ENCODE data around the gene ERI2.
"Not testable (repeated sequence)": the region's sequence is repeated elsewhere in the genome, so short reads cannot be mapped to it uniquely, and the experiment has no call there.

The ERI2 gene

DNA sequence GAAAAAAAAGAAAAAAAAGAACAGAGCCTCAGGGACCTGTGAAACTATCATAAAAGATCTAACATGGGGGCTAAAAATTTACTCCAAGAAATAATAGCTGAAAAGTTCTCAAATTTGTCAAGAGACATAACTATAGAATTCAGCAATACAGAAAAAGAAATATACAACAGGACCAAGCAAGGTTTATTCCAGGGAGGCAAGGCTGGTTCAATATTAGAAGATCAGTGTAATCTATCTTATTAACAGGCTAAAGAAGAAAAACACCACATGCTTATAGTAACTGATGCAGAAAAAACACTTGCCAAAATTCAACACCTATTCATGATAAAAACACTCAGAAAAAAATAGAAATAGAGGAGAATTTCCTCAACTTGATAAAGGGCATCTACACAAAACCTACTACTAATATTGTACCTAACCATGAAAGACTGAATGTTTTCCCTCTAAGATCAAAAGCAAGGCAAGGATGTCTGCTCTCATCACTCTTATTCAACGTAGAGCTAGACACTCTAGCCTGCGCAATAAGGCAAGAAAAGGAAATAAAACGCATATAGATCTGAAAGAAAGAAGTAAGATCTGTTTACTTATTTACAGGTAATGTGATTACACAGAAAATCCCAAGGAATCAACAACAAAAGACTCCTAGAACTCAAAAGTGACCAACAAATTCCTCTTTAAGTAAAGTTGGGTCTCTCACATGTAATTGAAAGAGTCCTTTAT is 43.7 kb downstream of the ERI2 start:
- DNase-seq, result no peak

DNA sequence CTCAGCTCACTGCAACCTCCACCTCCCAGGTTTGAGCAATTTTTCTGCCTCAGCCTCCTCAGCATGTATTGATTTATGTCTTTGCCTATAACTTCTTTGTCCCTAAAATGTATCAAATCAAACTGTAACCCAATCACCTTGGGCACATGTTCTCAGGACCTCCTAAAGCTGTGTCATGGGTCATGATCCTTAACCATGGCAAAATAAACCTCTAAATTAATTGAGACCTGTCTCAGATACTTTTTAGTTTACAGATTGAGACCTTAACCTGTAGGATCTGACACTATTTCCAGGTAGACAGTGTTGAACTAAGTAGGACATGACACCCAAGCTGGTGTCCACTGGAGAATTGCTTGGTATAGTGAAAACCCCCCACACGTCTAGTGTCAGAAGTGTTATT is 45.1 kb downstream of the ERI2 start:
- DNase-seq, result no peak

DNA sequence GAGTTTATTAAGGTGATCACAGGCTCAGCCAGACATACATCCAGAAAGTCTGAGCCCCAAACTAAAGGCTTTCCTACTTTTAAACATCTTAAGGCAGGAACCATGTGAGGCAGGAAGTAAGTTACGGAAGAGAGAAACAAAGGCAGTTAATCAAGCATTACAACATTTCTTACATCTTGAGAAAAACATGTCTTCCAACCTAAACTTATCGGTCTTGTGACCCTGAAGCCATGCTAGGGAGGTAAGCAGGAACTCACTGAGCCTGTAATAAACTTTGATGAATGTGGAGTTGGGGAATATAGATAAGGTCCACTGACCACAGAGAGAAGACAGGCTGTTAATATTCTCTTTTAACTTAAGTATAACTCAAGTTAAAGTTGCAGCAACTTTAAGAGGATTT is 45.9 kb downstream of the ERI2 start:
- DNase-seq, result no peak

DNA sequence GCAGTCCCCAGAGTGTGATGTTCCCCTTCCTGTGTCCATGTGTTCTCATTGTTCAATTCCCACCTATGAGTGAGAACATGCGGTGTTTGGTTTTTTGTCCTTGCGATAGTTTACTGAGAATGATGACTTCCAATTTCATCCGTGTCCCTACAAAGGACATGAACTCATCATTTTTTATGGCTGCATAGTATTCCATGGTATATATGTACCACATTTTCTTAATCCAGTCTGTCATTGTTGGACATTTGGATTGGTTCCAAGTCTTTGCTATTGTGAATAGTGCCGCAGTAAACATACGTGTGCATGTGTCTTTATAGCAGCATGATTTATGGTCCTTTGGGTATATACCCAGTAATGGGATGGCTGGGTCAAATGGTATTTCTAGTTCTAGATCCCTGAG is 50.5 kb downstream of the ERI2 start:
- DNase-seq, result not testable (repeated sequence)

DNA sequence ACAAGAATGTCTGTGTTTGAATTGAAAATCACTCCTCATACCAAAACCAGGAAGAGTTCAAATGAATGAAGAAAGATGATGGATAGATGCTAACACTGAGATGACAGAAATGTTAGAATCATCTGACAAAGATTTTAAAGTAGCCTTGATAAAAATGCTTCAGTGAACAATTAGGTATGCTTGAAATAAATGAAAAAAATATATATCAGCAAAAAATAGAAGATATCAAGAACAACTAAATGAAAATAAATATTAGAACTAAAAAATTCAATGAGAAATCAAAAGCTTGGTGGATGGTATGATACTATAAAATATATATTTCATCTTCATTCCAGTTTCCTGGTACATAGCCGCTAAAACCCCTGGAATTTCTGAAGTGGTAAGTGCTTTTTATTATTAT is 51.0 kb downstream of the ERI2 start:
- no peak for DNase-seq

DNA sequence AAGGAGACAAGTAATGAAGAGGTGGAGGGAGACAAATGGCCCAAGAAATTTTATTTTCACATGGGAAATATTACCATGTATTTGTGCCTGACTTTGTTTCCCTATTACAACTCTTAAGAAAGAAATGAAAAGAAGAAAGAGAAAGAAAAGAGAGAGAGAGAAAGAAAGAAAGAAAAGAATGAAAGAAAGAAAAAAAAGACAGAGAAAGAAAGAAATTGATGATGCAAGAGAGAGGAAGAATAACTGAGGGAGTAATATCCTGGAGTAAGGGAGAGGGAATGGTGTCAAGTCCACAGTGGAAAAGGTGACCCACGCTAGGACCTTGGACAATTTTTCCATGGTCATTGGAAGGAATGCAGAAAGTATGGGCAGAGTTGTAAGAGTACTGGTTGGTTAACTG is 52.5 kb downstream of the ERI2 start:
- DNase-seq, result no peak

DNA sequence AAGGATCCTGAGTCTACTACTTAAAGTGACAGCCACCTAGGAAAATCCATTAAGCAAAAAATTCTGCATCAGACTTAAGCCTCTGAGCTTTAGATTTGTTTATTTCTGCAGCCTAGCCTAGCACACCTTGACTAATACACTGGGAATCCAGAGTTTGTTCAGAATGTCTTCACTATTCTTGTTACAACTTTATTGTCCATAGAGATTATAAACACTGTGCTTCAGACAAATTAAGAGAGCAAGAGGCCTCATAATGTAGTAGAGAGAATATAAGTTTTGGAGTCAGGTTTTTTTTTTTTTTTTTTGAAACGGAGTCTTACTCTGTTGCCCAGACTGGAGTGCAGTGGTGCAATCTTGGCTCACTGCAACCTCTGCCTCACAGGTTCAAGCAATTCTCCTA is 55.7 kb downstream of the ERI2 start:
- DNase-seq, result no peak

DNA sequence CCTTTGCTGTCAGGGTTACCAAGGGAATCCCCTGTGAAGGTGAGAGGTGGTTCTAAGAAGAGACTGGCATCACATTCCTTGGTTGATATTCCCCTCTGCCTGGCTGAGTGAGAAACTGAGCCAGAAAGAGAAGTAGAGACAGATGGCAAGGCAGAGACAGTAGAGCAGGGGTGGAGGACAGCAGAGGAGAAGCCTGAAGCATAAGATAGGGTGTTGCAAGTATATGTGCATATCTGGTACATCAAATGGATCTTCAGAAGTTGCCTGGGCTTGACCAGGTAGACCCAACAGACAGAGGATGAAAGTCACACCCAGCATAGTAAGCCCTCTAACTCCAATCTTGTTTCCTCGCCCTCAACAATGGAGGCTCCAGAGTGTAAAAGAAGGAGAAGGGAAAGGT is 56.8 kb downstream of the ERI2 start:
- DNase-seq, result no peak

DNA sequence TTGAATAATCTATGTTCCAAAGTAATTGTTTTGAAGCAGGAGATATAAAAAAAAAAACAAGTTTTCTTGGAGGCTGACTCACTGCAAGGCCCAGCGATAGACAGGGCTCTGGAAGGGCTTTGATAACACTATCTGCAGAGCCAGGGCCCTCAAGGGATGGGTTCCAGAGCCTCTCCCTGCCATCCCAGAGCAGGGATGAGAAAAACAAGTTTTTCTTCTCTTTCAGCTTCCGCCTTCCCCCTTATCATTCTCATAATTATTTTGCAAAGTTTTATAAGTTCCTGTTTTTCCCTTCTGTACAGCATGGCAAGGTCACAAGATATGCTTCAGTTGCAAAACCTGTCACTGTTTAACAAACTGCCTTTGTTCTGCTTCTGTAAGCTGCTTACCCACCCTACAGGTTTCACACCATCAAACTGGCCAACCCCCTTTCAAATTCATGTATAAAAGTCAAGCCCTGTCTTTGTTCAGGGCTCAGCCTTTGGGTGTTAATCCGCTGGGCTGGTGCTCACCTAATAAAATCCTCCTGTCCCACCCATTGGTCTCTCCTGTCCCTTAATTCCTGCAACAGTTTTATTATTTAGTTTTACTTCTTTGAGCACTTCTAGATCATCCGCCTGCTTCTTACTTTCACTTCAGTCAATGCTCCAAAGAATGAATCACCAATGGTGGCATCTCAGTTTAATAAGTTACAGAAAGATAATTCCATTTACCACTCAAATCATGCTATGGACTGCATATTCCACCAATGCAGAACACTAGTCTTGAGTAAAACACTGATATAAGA is 59.0 kb downstream of the ERI2 start:
- DNase-seq, result no peak

DNA sequence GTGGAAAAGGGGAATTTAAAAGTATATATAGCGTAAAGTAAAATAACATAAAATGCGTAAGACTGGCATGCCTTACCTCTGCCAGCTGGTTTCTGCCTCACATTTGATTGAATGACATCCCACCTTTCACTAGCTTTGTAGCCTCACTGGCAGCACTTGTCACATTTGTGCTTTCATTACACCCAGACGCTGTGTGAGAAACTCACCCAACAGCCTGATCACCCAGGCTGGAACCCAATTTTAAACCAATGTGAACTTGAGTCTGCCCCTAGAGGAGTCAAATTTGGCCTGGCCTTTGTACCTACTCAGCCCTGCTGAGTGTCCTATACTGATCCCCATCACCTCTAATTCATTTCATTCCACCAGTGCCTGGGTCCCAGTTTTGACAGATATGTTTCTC is 59.8 kb downstream of the ERI2 start:
- no peak for DNase-seq

Measured in retina (tissue), 1 donor.